WI38 (cell line): ENCODE results near the gene MIP.
A peak's percentile ranks its signal among the peaks of the same experiment; 100 is the strongest.

Experiments used
- H3K4me3 ChIP-seq: 2 replicates; pipeline ENCODE4 v1.5.1; 2011; ENCODE audit warnings: low read depth, mild to moderate bottlenecking, control low read depth, low read length
- CTCF ChIP-seq: IDR thresholded peaks from 2 replicates; pipeline ENCODE4 v1.5.1; 2012; ENCODE audit warnings: low read depth, mild to moderate bottlenecking, control low read depth, low read length

MIP gene

GRCh38 chr12:56474389-56474788 is 19.9 kb upstream of the MIP start:
- TF ChIP-seq CTCF, result no peak
- H3K4me3 ChIP-seq, result no peak overlapping the region

DNA sequence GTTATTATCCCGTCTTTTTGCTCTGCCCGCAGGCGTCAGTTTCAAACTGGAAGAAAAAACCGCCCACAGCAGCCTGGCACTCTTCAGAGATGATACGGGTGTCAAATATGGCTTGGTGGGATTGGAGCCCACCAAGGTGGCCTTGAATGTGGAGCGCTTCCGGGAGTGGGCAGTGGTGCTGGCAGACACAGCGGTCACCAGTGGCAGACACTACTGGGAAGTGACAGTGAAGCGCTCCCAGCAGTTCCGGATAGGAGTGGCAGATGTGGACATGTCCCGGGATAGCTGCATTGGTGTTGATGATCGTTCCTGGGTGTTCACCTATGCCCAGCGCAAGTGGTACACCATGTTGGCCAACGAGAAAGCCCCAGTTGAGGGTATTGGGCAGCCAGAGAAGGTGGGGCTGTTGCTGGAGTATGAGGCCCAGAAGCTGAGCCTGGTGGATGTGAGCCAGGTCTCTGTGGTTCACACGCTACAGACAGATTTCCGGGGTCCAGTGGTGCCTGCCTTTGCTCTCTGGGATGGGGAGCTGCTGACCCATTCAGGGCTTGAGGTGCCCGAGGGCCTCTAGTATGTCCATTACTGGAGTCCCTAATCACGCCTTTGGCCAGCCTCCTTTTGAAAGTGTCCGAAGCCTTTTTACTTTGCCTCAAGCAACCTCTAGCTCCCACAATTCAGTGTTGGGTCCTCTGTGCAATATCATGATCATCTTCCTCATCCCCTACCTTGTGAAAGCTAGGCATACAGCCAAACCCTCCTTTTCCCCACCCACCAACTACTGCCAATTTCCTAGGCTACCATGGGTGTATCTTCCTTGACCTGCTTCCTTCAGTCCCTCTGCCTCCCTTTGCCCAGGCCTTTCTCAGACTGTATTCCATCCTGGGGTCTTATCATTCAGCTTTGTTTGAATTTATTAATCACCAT is 14.8 kb upstream of the MIP start:
- no peak for TF ChIP-seq CTCF
- peak overlapping the region; percentile 100 for H3K4me3 ChIP-seq

DNA sequence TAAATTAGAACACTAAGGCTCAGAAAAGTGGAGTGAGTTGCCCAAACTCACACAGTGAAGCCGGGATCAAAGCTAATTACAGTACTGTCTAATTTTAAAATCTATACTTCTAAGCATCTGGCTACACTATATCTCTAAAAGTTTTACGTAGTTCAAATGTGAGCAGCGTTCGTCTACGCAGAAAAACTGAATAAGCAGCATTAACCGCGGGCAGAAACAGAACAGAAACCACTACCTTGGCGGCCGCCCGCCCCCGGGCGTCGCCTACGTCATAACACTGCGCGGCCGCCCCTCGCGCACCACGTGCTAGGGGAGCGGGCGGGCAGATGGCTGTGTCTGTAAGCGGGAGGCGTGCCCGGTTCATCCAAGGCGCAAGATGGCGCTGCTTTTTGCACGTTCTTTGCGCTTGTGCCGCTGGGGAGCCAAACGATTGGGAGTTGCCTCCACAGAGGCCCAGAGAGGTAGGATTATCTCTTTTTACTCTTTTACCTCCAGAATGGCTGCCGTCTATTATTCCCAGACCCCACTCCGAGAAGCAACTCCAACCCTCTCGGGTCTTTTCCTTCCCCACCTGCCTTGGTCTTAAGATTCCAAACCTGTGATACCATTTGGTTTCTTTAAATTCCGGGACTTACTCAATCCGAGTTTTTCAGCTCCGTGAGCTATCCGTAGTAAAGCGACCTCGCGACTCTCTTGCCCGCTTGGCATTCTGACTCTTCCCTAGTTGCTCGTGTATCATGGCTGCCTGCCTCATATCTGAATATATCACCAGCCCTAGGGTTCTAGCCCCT is 14.0 kb upstream of the MIP start, which contains the start of gene SPRYD4:
Gene SPRYD4, plus strand, starts transcription at position 363 of the 791 bp plus-strand sequence. Its CDS starts 14 bp downstream, at position 377.
- no peak for TF ChIP-seq CTCF
- H3K4me3 ChIP-seq, result peak within 1 kb of the TSS; percentile 100

- no peak overlapping the region for H3K4me3 ChIP-seq
- TF ChIP-seq CTCF, result no peak
Observed at GRCh38 chr12:56462565-56462964, 8.1 kb upstream of the MIP start.

GRCh38 chr12:56461235-56462159 is 7.0 kb upstream of the MIP start:
- no peak overlapping the region for H3K4me3 ChIP-seq
- no peak for TF ChIP-seq CTCF

GRCh38 chr12:56457817-56458216 is 3.4 kb upstream of the MIP start:
- no peak overlapping the region for H3K4me3 ChIP-seq
- no peak for TF ChIP-seq CTCF
